GM18951 (cell line): ENCODE results near the gene RTN4RL2.
"Not testable (repeated sequence)": the region's sequence is repeated elsewhere in the genome, so short reads cannot be mapped to it uniquely, and the experiment has no call there.

Source experiments
- POLR2A ChIP-seq: IDR thresholded peaks from 4 replicates; pipeline ENCODE4 v1.6.1; 2011; ENCODE audit warnings: mild to moderate bottlenecking; ENCODE audit not compliant: insufficient read length, insufficient read depth; ENCODE audit errors: extremely low read depth
- in situ Hi-C: fragments of 300-500 bp; cut with MboI; formaldehyde crosslinking; loops from one replicate; pipeline ENCODE4 v1.12.0; 2022; ENCODE audit warnings: low sequenced_read_pairs, mixed read lengths, inconsistent platforms; ENCODE audit not compliant: unreplicated experiment

The RTN4RL2 gene

GRCh38 chr11:57440744-57441414 is 19.4 kb upstream of the RTN4RL2 start:
- no peak for TF ChIP-seq POLR2A
- in situ Hi-C loops = no loop called here

GRCh38 chr11:57444362-57445121 is 15.8 kb upstream of the RTN4RL2 start:
- in situ Hi-C loops = no loop called here
- no peak for TF ChIP-seq POLR2A

GRCh38 chr11:57445122-57445394 is 15.3 kb upstream of the RTN4RL2 start:
- in situ Hi-C loops = not testable (repeated sequence)

GRCh38 chr11:57446055-57446454 is 14.3 kb upstream of the RTN4RL2 start:
- TF ChIP-seq POLR2A = no peak
- in situ Hi-C loops = no loop called here

- TF ChIP-seq POLR2A = no peak
- in situ Hi-C loops = no loop called here
These were observed 6.7 kb upstream of the RTN4RL2 start for GRCh38 chr11:57453543-57454177.

- in situ Hi-C loops = no loop called here
- TF ChIP-seq POLR2A = no peak
These were observed 3.2 kb upstream of the RTN4RL2 start for GRCh38 chr11:57456960-57457642.

- TF ChIP-seq POLR2A = no peak
- in situ Hi-C loops = no loop called here
These were observed 2.7 kb upstream of the RTN4RL2 start for GRCh38 chr11:57457643-57458023.

GRCh38 chr11:57458060-57458409 is 2.3 kb upstream of the RTN4RL2 start:
- in situ Hi-C loops = no loop called here
- TF ChIP-seq POLR2A = no peak

- in situ Hi-C loops = no loop called here
- no peak for TF ChIP-seq POLR2A
These were observed 1.7 kb upstream of the RTN4RL2 start for GRCh38 chr11:57458410-57459163.

- in situ Hi-C loops = no loop called here
- no peak for TF ChIP-seq POLR2A
These were observed 935 bp upstream of the RTN4RL2 start for GRCh38 chr11:57459164-57460021.

- no peak for TF ChIP-seq POLR2A
- in situ Hi-C loops = no loop called here
These were observed 726 bp downstream of the RTN4RL2 start for GRCh38 chr11:57460758-57461749.

- in situ Hi-C loops = no loop called here
These were observed 1.6 kb downstream of the RTN4RL2 start for GRCh38 chr11:57461841-57462489.

More at GRCh38 chr11:57461841-57462489, 1.6 kb downstream of the RTN4RL2 start:
- no peak for TF ChIP-seq POLR2A
